Activated CD4-positive, alpha-beta T cell treated with anti-CD3 and anti-CD28 coated beads, Interleukin-2, amount 50 U/mL, for 4 hours (primary cell): ENCODE measurements around the gene EXOC8.
A peak's percentile ranks its signal among the peaks of the same experiment; 100 is the strongest.

Experiments used
- DNase-seq, 2 experiments: peaks; one replicate each; pipeline ENCODE4 v3.0.0-alpha.2; 2020

EXOC8 gene, protein sequence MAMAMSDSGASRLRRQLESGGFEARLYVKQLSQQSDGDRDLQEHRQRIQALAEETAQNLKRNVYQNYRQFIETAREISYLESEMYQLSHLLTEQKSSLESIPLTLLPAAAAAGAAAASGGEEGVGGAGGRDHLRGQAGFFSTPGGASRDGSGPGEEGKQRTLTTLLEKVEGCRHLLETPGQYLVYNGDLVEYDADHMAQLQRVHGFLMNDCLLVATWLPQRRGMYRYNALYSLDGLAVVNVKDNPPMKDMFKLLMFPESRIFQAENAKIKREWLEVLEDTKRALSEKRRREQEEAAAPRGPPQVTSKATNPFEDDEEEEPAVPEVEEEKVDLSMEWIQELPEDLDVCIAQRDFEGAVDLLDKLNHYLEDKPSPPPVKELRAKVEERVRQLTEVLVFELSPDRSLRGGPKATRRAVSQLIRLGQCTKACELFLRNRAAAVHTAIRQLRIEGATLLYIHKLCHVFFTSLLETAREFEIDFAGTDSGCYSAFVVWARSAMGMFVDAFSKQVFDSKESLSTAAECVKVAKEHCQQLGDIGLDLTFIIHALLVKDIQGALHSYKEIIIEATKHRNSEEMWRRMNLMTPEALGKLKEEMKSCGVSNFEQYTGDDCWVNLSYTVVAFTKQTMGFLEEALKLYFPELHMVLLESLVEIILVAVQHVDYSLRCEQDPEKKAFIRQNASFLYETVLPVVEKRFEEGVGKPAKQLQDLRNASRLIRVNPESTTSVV

DNA sequence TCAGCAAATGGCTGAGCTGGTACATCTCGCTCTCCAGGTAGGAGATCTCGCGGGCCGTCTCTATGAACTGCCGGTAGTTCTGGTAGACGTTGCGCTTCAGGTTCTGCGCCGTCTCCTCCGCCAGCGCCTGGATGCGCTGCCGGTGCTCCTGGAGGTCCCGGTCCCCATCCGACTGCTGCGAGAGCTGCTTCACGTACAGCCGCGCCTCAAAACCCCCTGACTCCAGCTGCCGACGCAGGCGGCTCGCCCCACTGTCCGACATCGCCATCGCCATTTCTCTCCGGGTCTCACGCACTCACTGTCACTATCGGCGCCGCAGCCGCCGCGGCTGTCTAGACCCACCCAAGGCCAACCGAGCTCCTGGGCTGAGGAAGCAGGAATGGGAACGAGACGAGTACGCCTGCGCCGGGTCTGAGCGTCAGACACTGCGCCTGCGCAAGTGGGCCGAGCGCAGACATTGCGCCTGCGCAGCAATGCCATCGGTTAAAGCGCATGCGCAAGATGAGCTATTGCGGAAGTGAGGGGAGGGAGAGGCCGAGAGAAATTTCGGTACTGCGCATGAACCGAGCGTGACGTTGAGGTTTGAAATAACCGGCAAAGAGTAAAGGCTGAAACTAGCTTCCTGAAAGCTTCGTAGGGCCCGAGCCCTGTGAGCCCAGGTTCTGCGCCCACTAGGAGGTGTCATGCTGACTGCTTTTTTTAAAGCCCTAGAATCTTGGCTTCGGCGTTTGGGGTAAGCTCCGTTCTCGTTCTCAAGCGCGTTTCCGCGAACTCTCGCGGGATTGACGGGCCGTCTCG is at the start of gene EXOC8:
EXOC8 (minus strand) TSS at position 381 of the 798 bp plus-strand sequence; CDS start at position 274, 107 bp downstream.
- peak; percentile 94 to 95 for DNase-seq

DNA sequence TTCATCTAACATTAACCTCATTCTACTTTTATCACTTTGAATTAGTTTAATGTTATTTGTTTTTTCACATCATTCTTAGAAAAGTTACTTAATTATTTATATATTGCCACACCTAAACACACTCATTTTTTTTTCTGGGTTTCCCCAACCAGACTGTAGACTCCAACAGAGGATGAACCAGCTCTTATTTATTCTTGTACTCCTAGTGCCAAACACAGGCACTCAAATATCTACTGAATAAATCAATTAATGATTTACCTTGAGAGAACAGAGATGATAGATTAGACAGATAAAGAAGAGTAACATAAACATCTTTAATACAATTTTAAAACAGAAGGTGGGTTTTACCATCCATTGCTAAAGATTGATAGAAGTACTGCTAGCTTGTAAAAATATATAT is 48.8 kb upstream of the EXOC8 start:
- no peak for DNase-seq

DNA sequence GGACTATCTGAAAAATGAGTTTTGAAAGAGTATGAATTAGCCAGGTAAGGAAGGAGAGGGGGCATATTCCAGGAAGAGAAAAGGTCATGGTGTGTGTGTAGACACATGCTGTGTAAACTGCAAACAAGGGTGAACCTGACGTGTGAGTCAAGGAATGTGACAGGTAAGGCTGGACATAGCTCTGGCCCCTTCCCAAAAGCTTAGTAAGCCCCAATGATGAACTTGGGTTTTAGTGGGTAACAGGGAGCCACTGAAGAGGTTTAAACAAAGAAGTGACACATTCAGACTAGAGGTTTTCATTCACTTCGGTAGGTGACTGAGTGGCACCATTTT is 47.7 kb upstream of the EXOC8 start:
- DNase-seq = no peak

DNA sequence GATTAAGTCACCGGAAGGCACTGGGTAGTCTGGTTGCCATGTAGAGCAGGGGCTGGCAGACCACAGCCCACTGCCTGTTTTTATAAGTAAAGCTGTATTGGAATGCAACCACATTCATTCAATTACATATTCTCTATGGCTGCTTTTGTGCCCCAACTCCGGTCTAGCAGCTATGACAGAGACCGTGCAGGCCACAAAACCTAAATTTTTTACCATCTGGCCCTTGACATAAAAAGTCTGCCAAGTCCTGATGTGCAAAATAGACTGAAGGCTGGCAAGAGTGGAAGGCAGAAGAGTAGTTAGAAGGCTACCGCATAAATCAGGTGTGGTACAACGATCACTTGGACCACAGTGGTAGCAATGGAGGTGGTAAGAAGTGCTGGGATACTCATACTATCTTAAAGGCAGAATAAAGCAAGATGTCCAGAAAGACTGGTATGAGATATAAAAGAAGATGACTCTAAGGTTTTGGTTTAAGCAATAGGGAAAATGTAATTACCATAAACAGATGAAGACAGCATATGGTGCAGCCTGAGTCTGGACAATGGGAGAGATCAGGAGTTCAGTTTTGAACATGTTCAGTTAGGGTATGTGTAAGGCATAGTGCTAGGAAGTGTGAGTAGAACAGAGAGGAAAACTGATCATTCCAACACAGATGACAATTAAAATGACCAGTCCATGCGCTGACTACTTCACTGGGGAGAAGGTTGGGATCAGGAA is 47.2 kb upstream of the EXOC8 start:
- no peak for DNase-seq

- DNase-seq = no peak
Observed at GRCh38 chr1:231383159-231383860, 45.7 kb upstream of the EXOC8 start.

DNA sequence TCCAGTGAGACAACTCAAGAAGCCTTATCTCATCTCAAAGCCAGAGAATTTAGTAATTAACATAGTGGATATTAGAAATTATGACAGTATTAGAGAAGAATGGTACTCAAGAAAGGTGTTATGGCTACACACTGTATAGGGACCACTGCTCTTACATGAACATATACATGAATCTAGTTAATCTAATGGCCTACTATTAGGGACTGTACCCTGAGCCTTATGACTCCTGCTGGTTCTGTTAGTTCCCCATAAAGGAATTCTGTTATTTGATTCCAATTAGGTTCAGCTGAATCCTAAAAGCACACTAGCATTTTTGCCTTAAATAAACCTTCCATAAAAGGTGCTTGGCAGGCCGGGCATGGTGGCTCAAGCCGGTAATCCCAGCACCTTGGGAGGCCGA is 44.8 kb upstream of the EXOC8 start:
- no peak for DNase-seq

DNA sequence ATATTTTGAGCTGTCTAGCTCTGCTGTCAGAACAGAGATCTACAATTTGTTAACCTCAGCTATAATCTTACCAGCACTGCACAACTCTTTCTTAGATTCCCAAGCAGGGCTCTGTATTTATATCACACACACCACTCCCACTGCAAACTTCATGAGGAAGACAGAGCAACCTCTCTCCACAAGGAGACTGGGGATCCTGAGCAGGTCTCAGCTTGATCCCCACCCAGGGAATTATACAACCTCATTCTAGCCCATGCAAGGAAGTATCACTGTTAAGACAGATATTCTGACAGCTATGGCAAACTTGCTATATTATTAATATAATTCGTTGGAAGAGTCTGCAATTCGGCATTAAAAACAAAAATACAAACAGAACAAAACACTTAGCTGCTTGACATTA is 44.1 kb upstream of the EXOC8 start:
- DNase-seq = no peak

DNA sequence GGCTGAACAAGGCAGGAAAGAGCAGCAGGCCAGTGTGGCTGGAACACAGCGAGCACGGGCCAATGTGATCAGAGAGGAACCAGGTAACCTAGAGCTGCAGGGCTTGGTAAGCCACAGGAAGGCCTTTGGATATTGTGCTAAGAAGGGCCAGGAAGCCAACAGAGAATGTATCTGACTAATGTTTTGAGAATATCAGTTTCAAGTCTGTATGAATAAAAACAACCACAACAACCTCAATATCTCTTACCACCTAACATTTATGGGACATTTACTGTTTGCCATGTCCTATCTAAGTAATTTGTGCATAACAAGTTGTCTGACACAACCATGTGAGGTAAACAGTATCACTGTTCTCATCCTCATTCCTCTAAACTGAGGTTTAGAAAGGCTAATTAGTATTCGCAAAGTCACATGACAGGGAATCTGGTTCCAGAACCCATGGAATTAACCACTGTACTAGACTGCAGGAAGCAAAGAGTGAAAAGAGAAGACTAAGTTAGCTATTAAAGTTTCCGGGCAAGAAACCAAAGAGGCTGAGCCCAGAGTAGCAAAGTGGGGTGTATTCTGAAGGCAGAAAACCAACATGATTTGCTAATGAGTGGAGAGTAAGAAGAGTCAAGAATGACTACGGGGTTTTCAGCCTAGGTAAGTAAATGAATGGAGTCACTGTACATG is 39.4 kb upstream of the EXOC8 start:
- DNase-seq = no peak

GRCh38 chr1:231376101-231376500 is 38.4 kb upstream of the EXOC8 start:
- no peak for DNase-seq

DNA sequence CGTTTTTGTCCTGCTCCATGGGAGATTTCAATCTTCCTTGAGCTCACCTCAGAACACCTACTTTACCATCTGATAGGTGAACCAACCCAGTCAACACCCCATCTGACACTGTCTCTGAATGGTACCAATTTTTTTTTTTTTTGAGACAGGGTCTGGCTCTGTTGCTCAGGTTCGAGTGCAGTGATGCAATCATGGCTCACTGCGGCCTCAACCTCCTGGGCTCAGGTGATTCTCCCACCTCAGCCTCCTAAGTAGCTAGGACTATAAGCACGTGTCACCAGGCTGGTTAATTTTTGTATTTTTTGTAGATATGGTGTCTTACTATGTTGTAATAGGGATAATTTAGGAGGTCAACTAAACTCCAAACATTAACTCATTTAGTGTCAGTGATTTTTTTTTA is 36.7 kb upstream of the EXOC8 start:
- no peak for DNase-seq

DNA sequence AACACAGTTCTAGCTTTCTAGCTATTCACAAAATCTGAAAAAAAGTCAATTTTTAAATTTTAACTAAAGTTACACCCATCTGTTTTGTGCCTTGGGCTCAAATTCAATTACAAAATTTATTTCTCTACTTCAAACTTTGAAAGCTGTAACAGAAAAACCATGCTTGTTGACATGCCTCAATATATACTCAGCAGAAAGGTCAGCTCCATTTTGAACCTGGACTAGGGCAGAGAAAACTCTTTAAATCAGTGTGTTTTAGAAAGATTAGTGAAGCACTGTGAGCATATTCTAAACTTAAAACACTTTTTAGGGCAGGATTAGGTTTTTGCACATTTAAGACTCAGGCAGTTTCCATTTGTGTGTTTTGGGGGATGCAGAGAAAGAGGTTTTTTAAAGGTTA is 34.8 kb upstream of the EXOC8 start:
- no peak for DNase-seq

GRCh38 chr1:231369282-231369681 is 31.6 kb upstream of the EXOC8 start:
- DNase-seq = no peak

DNA sequence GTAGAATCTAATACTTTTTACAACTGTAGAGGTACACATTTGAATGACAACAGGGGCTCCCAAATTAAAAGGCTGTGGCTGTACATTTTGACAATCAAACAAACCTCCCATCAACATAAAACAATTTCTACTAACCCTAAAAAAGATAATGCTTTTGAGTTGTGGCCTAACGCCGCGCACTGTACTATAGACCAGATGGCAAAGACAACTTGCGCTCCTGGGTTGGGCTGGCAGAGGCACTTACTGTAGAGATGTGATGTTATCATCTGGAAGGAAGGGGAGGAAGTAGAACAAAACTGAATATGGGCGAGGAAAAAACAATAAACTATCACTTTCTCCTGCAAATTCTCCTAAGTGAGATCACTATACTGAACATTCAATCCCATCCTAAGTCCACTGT is 26.5 kb upstream of the EXOC8 start:
- DNase-seq = no peak

DNA sequence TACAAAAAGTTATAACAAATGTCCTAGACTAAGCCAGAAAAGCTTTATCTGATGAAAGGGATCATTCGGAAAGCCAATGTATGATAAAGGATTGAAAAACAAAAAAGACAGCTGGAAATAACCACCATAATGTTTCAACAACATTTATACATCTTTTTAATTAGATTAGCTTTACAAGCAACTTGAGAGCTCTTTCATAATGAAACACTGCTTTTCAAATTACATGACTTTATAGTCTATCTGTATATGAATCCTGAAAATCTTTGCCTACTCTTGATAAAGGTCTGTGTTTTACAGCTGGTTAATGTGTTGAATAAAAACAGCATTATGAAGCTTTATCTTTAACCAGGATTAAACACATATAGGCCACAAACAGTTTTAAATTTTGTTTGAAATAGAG is 26.0 kb upstream of the EXOC8 start:
- no peak for DNase-seq

- no peak for DNase-seq
Observed at GRCh38 chr1:231362325-231362724, 24.7 kb upstream of the EXOC8 start.

DNA sequence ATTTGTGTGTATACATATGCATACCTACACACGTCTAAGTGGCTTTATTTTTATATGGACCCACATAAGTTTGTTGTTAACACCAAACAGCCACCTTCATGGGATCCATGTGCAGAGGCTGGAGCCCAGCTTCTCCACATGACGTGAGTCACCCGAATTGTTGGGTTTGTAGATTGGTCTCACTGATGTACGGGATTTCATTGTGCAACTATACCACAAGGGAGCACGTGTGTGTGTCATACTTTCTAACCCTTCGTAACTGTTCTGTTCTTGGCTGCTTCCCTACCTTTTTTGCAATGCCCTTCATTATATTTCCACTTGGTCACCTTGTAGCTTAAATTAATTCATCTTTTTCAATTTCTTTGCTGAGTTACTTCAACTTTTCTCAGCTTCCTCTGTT is 21.5 kb upstream of the EXOC8 start:
- DNase-seq = no peak

DNA sequence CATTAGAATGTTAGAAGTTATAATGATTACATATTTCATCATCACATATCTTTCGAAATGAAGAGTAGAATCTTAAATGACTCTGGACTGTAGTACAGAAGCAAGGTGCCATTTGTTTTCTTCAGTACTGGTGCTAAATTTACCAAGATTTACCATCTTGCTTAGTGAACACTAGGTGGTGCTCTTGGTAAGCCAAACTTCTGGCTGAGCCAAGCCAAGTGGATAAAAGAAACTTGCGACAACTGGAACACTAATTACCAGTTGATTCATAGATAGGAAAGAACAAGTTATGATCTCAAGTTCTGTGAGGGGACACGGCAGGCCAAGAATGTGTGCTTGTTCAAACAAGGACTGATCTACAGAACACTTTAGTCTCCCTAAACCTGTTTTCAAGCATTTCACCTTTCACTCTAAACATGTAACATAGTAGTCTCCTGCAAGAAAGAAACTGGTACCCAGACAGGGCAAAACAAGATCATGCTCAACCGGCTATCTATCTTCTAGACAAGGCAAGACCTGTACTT is 20.2 kb upstream of the EXOC8 start:
- DNase-seq = peak in 1 of 2 experiments; percentile 13

GRCh38 chr1:231357187-231357772 is 19.6 kb upstream of the EXOC8 start:
- DNase-seq = no peak

- DNase-seq = no peak
Observed at GRCh38 chr1:231355171-231355570, 17.5 kb upstream of the EXOC8 start.

DNA sequence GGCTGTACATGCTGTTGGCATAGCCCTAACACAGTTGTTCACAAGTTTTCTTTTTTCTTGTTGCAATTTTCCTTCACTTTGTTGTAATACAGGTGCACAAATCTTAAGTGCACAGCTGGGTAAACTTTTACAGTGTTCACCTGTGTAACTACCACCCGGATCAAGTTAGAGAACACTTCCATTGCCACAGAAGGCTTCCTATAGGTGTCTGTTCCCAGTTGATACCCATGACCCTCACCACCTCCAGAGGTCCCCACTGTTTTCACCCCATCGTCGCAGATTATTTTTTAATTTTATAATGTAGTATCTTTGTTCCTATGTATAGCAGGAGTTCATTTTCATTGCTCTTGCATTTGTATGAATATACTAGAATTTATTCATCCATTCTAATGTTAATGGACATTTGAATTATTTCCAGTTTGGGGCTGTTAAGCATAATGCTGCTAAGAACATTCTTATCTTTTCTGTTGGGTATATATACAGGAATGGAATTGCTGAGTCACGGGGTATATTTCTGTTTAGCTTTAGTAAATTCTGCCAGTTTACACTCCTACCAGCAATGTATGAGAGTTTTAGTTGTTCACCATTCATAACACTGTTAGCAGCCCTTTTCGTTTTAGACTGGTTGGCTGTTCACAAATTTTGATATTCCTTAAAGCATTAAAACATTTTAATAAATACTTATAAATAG is 16.8 kb upstream of the EXOC8 start:
- DNase-seq = no peak
